Activated naive CD4-positive, alpha-beta T cell treated with anti-CD3 and anti-CD28 coated beads, Interleukin-2, amount 50 U/mL, for 16 hours (primary cell): ENCODE data around the gene MYOF.
"Not testable (repeated sequence)": the region's sequence is repeated elsewhere in the genome, so short reads cannot be mapped to it uniquely, and the experiment has no call there.

Experiments
- DNase-seq: peaks from one replicate; pipeline ENCODE4 v3.0.0-alpha.2; 2020

The MYOF gene

DNA sequence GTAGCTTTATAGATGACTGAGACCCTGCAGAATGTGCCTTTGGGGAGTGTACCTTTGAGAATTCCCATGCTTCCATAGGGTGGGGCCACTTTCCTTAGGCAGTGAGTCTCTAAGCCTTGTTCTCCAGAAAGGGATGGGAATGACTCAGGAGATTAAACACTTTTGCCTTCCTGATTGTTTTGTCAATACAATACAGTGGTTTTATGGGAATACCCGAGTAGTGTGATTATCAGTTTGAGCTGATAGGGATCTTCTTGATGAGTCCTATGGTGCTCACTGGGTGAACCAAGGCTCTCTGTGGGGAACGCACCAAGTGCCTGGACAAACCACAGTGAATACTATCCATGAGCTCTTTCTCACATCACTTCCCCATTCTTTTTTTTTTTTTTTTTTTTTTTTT, 6.3 kb downstream of the MYOF start:
- DNase-seq = no peak

DNA sequence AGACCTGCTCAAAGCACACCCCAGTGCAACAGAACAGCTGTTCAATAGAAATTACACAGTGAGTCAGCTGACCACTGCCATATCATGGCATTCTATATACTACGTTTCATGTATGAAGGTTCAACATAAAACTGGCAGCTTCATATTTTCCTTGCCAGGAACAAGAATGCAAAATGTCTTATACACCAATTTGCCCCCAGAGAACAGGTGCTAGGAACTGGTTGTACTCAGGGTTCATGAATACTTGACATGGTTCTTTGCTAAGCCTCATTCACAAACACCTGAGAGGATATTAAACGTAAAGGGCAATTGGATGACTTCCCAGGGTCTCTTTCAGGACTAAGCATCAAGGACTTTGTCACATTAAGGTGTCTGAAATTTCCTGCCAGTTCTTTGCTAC, 6.9 kb downstream of the MYOF start:
- DNase-seq = no peak

DNA sequence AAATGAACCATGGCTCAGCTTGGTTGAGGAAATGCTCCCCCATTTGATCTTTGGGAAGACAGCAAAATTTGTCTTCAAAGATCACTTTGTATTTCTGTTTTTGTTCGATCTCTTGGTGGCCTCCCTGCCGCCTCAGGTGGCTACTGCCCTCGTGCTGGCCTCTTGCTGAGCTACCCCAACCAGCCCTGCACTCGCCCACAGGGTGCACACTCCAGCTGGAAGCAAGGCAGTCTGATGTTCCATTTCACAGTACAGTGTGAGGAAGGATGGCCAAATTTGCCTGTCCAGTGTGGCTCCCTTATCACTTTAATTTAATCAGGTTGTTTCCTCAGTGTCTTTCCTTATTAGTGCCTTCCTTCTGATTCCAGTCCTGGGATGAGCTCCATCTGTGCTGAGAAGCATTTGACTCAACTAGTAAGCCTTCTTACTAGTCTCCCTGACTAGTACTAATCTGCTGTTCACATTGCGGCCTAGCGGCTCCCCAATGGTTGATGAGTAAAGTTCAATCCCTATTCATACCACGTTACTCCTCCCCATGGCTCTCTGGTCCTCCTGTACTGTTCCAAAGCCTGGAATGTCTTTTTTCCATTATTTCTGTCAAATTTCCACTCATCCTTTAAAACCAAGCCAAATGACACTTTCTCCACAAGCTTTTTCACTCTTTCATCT, 8.2 kb downstream of the MYOF start:
- DNase-seq = no peak

DNA sequence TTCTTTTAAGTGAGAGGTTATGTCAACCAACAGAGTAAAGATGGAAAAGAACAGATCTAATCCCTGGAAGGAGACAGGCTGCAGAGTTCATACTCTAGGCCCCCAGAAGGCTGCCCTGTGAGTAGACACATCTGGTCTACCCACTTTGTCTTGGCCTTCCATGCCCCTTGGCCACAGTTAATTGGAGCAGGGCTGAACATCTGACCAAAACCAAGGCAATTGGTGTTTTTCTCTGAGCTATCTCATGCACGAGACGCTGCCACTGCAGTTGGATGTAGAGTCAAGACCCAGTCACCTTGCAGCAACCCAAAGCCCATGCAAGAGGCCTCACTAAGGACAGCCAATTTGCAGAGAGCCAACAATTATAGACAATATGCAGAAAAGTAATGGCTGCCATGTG, 9.0 kb downstream of the MYOF start:
- no peak for DNase-seq

DNA sequence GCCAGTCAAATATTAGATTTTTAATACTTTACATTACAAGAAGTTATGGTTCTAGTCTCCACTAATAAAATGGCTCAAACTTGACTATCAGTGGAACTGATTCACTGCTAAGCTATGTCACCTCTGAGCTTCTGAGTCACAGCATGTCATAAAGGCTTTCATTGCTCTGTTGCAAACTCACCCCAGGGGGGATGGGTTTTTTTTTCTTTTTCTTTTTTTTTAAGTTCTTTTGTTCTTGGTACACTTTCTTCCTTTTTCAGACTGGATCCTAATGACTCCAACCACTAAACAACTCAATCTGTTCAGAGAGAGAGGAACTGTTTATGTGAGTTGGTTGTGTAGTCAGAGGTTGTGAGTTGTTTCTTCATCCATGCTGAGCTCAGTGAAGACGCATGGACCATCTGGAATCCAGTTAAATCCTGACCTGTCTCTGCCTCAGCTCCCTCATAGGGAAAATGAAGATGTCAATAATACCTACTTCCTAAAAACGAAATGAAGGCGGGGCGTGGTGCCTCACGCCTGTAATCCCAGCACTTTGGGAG, 11.0 kb downstream of the MYOF start:
- DNase-seq = no peak

DNA sequence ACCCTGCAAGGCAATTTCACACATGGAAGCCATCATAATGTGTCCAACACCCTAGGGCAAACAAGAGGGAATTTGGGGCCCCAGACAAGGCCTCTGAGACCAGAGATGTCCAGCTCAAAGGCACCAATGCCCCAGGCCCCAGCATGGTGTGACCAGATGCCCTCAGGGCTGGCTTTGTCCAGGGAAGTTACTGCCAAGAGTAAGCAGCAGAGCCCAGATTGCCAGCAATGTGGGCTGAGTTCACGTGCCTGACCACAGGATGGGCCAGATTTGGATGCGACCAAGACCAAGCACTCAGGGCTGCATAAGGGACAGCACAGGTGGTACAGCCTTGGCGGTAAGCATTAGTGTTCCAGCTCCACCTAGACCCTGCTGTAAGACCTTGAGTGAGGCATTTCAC, 12.7 kb downstream of the MYOF start:
- DNase-seq = no peak

DNA sequence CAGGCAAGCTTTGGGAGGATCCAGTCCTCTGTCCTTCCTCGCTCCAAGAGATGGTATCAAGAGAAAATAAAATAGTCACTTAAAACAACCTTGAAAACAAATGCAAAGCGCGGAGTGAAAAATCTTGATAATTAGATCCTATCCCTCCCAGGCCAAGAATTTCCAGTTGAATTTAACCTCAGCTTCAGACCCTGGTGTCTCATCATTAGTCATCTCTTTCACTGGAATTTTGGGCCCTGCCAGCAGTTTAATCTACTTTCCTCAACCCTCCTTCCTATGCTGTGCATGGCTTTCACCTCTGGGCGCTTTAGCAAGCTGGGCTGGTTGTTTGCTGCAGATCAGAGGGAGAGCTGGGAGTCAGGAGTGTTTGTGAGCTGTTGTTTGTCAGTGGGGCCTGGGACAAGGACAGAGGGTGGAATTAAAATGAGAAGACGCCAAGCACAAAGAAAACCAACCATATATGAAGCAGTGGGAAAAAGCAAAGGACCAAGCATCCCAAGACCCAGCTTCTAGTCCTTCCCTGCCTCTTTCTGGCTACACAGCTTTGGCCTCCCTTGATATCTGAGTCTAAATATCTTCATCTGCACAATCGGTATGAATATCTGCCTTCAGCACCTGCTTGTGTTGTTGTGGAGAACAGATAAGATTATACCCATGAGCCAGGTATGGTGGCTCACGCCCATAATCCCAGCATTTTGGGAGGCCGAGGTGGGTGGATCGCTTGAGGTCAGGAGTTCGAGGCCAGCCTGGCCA, 13.5 kb downstream of the MYOF start:
- DNase-seq = no peak

DNA sequence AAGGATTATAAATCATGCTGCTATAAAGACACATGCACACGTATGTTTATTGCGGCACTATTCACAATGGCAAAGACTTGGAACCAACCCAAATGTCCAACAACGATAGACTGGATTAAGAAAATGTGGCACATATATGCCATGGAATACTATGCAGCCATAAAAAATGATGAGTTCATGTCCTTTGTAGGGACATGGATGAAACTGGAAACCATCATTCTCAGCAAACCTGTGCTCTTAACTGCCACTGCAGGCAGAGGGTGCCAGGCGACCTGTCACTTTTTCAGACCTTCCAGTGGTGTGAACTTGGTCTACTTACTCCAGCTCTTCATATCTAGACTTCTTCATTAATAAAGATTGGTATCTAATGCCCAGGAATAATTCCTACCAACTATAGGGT, 14.5 kb downstream of the MYOF start:
- DNase-seq = not testable (repeated sequence)

DNA sequence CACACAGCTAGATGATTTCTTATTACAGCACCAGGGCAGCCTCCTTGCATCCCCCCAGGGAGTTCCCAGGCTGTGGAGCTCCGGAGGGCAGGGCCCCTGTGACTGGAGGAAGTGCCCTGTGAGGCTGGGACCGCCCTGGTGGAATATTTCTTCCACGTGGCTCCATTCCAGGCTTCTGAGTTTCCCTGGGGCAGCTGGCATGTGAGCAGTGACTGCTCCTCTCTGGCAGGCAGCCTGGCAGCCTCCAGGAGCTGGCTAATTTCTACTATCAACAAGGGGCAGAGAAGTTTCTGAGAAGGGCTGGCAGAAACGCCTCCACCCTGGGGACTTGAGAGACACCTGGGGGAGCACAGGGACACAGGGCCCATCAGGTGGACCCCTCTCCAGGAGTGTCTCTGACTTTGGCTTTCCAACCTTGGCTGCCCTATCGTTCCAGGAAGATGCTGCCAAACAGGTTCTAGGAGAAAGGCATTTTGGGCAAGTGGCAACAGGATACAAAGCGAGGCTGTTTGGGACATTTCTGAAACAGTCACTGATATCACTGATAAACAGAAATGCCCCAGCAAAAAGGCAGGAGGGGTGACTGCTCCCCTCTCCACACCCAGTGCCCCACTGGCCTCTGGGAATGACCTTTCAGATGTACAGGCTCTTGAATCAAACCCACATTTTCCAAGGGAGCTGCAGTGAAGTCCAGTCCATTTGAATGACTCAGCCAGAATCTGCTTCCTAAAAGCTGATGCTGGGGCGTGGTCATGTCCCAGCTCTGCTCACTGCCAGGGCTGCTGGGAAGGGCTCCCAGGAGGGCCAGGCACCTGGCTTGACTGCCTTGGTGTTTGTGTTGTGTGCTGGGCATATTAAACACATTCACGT, 16.1 kb downstream of the MYOF start:
- no peak for DNase-seq

DNA sequence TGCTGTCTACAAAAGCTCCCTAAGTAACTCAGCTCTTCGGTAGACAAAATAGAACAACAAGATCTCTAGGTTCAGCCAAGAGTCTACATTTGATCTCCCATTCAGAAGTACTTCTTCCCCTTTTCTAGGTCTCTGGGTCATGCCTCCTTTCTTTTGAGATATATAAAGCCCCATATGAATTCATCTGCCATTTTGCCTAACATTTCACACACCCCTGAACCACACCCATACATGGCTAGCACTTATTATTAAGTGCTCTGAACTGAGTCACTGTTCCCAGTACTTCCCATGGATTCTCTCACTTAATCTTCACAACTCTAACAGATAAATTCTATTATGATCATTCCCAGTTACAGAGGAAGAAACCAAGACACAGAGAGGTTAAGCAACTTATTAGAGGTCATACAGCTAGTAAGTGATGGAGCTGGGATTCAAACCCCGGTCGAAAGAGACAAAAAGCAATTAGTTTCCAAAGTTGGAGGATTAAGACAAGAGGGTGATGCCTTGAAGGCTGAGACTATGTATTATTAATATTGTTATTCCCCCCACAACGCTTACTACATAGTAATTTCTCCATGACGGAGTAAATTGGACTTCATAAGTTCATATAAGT, 17.3 kb downstream of the MYOF start:
- DNase-seq = no peak

DNA sequence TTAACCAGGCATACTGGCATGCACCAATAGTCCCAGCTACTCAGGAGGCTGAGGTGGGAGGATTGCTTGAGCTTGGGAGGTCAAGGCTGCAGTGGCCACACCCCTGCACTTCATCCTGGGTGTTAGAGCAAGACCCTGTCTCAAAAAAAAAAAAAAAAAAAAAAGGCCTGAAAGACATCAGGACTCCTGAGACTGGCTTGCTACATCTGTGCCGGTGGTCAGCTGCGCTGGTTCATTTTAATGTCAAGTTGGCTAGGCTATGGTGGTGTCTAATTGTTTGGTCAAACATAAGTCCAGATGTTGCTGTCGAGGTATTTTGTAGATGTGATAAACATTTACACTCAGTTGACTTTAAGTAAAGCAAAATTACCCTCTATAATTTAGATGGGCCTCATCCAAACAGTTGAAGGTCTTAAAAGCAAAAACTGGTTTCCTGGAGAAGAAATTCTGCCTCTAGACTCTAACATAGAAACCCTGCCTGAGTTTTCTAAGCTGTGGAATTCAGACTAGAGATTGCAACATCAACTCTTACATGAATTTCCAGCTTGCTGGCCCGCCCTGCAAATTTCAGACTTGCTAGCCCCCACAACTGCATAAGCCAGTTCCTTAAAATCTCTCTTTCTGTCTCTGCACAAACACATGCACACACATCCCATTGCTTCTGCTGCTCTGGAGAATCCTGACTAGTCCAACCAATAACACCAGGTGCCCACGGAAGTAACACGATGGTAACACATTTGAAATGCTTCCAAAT, 18.2 kb downstream of the MYOF start:
- DNase-seq = no peak

DNA sequence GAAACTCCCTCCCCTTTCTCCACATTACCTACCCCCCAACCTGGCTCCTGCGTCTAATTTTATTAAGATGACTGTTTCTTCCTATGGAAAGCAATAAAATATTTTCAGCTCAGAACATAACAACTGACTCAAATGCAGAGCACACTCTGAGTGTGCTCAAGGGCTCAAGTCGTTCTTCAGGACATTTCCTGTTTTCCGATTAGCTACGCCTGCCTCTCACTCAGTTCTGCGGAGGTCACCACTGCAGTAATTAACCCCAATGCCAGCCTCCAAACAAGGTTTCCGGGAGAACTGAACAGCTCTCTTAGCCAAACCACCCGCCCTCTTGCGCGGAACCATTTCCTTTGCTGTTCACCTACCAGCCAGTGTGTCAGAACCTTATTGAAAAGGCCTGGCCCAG, 19.3 kb downstream of the MYOF start:
- DNase-seq = no peak

DNA sequence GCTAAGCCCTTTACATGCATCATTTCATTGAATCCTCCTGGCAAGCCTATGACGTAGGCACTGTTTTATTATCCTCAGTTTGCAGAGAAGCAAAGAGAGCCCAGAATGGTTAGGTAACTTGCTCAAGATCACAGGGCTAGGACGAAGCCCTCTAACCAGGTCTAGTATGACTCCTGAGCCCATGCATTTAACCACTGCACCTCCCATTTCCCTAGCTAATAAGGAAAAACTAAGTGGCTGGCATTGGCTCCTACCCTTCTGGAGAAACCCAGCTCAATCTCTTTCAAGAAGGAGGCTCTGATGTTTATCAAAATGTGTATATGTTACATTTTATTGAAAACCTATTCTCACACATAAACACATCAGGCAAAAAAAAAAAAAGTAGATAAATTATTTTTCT, 19.8 kb downstream of the MYOF start:
- no peak for DNase-seq

DNA sequence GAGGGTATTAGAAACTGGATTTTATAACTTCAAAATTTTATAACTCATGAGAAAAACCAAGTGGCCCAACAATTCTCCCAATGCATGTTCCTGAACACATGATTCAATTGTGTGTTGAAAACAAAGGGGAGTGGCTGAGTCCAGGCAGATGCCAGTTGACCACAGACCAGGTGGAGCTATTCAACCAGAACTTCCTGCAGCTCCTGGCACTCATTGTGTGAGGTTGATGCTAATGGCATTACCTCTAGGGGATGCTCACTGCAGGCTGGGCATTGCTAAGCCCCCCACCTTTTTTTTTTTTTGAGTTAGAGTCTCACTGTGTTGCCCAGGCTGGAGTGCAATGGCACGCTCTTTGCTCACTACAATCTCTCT, 20.3 kb downstream of the MYOF start:
- no peak for DNase-seq

DNA sequence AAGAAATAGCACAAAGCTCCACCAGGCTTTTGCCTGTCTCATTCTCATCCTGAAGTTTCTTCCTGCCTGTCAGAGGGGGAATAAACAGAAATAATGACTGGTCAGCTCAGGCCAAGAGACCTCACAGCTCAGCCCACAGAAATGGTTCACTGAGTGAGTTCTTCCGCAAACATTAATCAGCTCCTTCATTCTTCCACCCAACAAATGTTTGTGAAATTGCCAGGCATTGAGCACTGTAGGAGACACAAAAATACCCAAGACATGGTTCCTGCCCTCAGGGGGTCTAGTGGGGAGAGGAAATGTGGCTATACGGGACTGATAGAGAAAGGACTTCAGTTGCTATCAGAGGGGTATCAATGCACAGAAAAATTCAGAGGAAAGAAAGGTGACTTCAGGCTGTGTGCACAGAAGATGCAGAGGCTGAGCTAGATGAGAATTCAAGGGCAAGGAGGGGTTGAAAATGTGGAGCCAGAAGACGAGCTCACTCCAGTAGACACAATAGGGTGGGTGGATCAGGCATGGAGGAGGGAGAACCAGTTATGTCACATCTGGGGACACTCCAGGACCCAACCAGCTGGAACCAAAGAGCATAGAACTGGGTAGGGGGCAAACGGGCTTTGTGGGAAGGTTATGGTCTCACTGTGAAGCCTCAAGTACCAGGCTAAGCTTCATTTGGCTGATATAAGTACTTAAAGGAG, 20.9 kb downstream of the MYOF start:
- no peak for DNase-seq

DNA sequence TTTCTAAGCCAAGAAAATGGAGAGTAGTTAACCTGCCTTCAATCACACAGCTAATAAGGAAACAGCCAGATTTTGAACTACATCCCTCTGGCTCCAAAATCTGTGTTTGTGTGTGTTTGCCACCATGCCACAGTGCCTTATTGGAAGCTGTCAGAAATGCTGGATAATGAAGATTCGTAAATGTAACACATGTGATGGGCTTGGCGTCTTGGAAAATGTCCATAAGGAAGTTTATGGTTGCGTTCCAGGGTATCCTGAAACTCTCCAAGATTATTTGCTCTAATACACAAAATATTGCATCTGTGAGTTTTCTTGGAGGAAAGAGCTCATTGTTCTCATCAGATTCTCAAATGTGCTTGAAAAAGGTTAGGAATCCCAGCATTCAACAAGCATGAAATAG, 22.7 kb downstream of the MYOF start:
- no peak for DNase-seq

DNA sequence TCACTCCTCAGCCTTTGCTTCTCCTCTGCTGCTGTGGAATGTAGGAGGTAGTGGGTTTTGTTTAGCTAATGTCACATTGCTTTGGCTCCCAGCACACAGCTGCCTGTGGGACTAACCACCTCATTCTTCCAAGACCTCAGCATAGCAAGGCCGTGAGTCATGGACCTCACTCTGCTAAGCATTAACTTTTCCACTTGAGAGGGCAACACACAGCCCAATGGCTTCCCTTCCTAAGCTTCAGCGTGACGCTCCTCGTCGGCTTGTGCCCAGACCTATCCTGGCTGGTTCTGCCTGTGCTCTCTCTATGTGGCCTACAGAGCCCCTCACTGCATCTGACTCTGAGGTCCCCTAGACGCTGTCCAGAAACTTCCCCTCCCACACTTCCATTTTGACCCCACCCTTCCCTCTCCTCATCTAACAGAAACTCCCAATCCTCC, 23.3 kb downstream of the MYOF start:
- no peak for DNase-seq

DNA sequence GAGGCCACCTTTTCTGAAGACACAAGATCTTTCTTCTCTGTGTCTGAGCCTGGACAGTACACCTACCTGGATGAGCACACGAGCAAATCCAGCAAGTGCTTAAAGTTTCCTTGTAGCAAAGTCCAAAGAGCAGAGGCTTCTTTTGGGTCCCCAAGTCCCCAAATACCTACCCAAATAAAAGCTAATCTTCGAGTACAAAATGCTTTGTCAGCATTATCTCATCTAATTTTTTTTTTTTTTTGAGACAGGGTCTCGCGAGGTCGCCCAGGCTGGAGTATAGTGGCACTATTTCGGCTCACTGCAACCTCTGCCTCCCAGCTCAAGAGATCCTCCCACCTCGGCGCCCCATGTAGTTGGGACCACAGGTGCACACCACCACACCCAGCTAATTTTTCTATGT, 24.6 kb downstream of the MYOF start:
- DNase-seq = no peak

DNA sequence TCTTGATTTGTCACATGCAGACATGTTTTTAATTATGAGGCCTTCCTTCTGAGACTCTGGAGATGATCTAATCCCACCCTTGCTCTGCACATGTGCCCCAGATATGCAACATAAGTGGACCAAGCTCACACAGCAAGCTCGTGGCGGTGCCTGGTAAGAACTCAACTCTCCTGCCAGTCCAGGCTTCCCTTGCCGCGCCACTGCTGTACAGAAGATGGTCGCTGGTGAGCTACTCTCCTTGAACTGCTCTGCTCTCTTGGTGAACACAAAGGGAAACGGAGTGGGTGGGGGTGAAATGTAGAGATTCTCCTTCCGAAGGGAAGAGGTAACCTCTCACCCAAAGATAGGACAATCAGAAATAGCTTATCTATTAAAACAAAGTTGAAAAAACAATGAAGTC, 25.7 kb downstream of the MYOF start:
- no peak for DNase-seq

DNA sequence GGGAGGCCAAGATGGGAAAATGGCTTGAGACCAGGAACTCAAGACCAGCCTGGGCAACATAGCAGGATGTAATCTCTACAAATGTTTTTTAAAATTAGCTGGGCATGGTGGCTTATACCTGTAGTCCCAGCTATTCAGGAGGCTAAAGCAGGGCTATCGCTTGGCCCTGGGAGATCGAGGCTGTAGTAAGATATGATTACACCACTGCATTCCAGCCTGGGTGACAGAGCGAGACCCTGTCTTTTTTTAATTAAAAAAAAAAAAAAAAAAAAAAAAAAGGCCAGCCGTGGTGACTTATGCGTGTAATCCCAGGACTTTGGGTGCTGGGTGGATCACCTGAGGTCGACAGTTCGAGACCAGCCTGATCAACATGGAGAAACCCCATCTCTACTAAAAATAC, 27.4 kb downstream of the MYOF start:
- no peak for DNase-seq

DNA sequence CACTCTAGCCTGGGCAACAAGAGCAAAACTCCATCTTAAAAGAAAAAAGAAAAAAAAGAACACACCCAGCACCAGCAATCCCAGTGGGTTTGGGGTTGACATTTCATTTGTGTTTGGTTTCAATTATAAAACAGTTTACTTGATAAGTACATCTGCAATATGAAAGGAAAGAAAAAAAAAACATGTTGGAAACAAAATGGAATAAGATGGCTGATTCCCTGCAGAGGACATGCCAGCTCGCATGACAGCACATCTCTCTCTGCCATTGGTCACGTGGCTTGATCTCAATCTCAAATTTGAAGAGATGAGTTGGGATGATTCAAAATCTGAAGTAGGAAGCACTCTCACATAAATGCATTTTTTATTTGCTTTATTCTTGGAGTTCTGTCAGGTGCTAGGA, 28.0 kb downstream of the MYOF start:
- DNase-seq = no peak

DNA sequence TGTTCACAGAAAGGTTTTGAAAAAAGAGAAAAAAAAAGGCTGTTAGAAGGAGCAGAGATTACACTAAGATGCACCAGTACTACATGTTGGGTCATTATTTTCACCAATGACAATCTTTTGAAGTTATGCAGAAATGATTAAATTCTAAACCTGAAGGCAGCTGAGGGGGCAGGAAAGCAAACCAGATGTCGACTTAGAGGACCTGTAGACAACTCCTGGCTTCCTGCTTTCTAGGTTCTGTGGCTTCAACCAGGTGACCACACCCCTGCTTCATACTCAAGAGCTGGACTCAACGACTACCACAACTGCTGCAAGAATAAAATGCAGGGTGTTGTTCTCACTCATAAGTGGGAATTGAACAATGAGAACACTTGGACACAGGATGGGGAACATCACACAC, 30.0 kb downstream of the MYOF start:
- DNase-seq = no peak
